ENCODE measurements around the gene NRM.

NRM gene

GRCh38 chr6:30644769-30645168 lies 46.0 kb downstream of the NRM start:
- TF ChIP-seq GATA2 (IDR thresholded peaks at IDR 0.05; ENCODE audit: low read depth, low read length): no peak
- no peak for TF ChIP-seq GATA3 (IDR thresholded peaks at IDR 0.05; ENCODE audit: low read depth, low read length)

GRCh38 chr6:30643656-30644055 lies 47.1 kb downstream of the NRM start:
- TF ChIP-seq GATA2 (IDR thresholded peaks at IDR 0.05; ENCODE audit: low read depth, low read length): no peak
- no peak for TF ChIP-seq GATA3 (IDR thresholded peaks at IDR 0.05; ENCODE audit: low read depth, low read length)

GRCh38 chr6:30641048-30641447 lies 49.7 kb downstream of the NRM start:
- no peak for TF ChIP-seq GATA3 (IDR thresholded peaks at IDR 0.05; ENCODE audit: low read depth, low read length)
- no peak for TF ChIP-seq GATA2 (IDR thresholded peaks at IDR 0.05; ENCODE audit: low read depth, low read length)

- TF ChIP-seq GATA2 (IDR thresholded peaks at IDR 0.05; ENCODE audit: low read depth, low read length): no peak
- TF ChIP-seq GATA3 (IDR thresholded peaks at IDR 0.05; ENCODE audit: low read depth, low read length): no peak
Observed at GRCh38 chr6:30640481-30640880, 50.3 kb downstream of the NRM start.
